Right lobe of liver (tissue), 6 donors: Measurements from ENCODE around the gene BICRA. TPM values are rescaled to one million over a fixed set of nuclear protein-coding genes. Genes with fewer than 3 reads are reported as not detected.

Source experiments
- ATAC-seq, 4 donors: fragments of 200-7000 bp; cut with Tn5 transposase; one replicate each; pipeline ENCODE4 v1.9.1; 2020; ENCODE audit warnings: mild to moderate bottlenecking in 4 of 4, moderate library complexity in 4 of 4
- DNase-seq, 3 donors: peaks; one replicate each; pipeline ENCODE4 v3.0.0-alpha.2; 2020
- H3K27ac ChIP-seq, 3 donors: fragments of 200-600 bp; one replicate each; pipeline ENCODE4 v1.8.0; 2022
- H3K27me3 ChIP-seq, 2 donors: fragments of 200-600 bp; one replicate each; pipeline ENCODE4 v1.8.0; 2022
- H3K36me3 ChIP-seq, 4 donors: fragments of 200-600 bp; sonication (generic) in 1 of 4; one replicate each; pipeline versions ENCODE4 v1.5.1 to v1.8.0; 2017 to 2022; ENCODE audit warnings: control low read depth in 1 of 4
- H3K4me1 ChIP-seq, 4 donors: fragments of 200-600 bp; sonication (generic) in 1 of 4; one replicate each; pipeline versions ENCODE4 v1.5.1 to v1.8.0; 2017 to 2022; ENCODE audit warnings: control low read depth in 1 of 4
- H3K4me3 ChIP-seq, 3 donors: fragments of 200-600 bp; one replicate each; pipeline ENCODE4 v1.8.0; 2022
- H3K9me3 ChIP-seq, 4 donors: fragments of 200-600 bp; sonication (generic) in 1 of 4; one replicate each; pipeline versions ENCODE4 v1.5.1 to v1.8.0; 2017 to 2022; ENCODE audit warnings: control low read depth in 1 of 4
- POLR2A ChIP-seq: fragments of 450-650 bp; IDR thresholded peaks from one replicate; pipeline ENCODE4 v1.6.1; 2017; ENCODE audit warnings: antibody characterized with exemption, mild to moderate bottlenecking
- WGBS: methylation state at CpG from one replicate; pipeline ENCODE4 v1.1.6; 2018; ENCODE audit warnings: low coverage, low lambda C conversion rate; ENCODE audit not compliant: insufficient coverage; ENCODE audit errors: missing lambda C conversion rate; 5-methylcytosine and 5-hydroxymethylcytosine counted together
- intact Hi-C, 2 donors: fragments of 100-400 bp; cut with DNase I; formaldehyde crosslinking; loops; one replicate each; pipeline versions ENCODE4 v1.11.2 to v1.14.1; 2022
- total RNA-seq, 6 experiments: library from RNA; depleted of rRNA in 2 of 6; stranded (reverse); fragments of >200 nt in 2 of 6; fragmentation: NEBNext Ultra II Directional in 3 of 6; extraction: Animal tissue kit (Norgen Biotek cat#: 25700) in 3 of 6; gene quantifications; one replicate each; pipeline versions ENCODE4 v1.1.0 to v1.2.4, GENCODE V29; 2016 to 2023
- TF ChIP-seq, protein P1 (sequence below), 4 donors: fragments of 200-600 bp in 3 of 4; fragments of 450-650 bp in 1 of 4; IDR thresholded peaks; one replicate each; pipeline versions ENCODE4 v1.5.1 to v1.8.0; 2016 to 2022; ENCODE audit warnings: antibody characterized with exemption in 4 of 4, mild to moderate bottlenecking in 2 of 4
- donor health status: DM: no; HTN: yes; CAD: no.
- donor health status: DM: no; HTN: no; CAD: no.
- donor health status: DM: no; HTN: no; CAD: no.
- donor health status: DM: no; HTN: yes; CAD: no.
- donor health status: DM: no; HTN: yes; CAD: no.

Gene BICRA
- total RNA-seq, 6 experiments from 2014 or later = 3.7 to 7.3 (median 6.4) TPM

DNA sequence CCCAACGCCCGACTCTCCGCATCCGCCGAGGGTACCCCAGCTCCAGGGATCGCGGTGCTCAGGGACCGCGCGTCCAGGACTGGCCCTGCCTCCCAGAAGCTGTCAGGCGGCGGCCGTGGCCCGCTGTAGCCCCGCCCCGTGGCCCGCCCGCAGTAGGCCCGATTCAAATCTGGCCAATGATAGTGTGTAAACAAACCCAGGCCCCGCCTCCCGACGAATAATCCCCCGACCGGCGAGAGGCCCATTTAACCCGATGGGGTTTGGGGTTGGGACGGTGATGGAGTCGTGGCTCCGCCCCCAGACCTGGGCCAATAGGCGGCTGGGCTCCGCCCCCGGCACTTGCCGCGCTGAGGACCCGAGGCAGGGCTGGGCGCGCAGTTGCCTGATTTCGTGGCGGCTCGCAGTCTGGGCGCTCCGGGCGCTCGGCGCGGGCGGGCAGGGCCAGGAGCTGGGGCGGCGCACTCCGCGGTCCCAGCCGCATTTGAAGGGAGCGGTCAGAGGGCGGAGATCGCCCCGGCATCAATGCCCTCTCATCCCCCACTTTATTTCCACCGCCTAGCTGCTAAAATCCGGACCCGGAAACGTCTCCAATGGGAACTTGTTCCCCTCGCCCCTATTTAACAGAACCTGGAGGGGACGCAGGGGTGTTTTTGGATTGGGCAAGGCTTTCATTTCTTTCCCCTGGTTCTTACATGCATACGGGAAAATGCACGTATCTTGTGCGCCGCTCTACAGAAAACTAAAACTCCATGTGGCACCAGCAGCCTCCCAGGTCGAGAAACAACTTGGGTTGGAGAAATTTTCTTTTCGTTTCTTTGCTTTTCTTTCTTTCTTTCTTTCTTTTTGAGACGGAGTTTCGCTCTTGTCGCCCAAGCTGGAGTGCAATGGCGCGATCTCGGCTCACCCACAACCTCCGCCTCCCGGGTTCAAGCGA is 8.4 kb upstream of the BICRA start:
- H3K27ac ChIP-seq = peak overlapping the region; percentile 55 to 95 (median 87)

DNA sequence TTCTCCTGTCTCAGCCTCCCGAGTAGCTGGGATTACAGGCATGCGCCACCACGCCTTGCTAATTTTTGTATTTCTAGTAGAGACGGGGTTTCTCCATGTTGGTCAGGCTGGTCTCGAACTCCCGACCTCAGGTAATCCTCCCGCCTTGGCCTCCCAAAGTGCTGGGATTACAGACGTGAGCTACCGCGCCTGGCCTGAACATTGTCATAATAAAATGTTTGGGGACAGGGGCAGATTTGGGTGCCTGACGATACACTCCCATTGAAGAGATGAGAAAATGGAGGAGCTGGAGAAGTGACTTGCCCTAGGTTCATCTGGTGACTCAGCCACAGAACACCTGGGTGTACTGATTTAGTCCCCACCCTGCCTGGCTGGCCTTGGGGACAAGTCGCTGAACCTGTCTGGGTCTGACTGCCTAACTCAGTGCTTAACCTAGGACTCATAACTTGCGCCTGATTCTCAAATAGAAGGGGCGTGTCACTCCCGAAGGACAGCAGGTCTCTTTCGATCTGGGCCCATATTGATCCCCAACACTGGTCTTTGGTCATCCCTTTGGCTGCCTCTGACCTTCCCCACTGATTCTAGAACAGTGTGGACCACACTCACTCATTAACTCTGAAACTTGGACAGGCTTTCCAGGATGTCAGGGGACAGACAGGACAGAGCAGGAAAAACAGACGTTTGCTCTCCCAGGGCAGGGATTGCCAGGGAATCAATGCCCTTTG is 7.6 kb upstream of the BICRA start:
- TF ChIP-seq, protein P1, sequence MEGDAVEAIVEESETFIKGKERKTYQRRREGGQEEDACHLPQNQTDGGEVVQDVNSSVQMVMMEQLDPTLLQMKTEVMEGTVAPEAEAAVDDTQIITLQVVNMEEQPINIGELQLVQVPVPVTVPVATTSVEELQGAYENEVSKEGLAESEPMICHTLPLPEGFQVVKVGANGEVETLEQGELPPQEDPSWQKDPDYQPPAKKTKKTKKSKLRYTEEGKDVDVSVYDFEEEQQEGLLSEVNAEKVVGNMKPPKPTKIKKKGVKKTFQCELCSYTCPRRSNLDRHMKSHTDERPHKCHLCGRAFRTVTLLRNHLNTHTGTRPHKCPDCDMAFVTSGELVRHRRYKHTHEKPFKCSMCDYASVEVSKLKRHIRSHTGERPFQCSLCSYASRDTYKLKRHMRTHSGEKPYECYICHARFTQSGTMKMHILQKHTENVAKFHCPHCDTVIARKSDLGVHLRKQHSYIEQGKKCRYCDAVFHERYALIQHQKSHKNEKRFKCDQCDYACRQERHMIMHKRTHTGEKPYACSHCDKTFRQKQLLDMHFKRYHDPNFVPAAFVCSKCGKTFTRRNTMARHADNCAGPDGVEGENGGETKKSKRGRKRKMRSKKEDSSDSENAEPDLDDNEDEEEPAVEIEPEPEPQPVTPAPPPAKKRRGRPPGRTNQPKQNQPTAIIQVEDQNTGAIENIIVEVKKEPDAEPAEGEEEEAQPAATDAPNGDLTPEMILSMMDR (IDR thresholded peaks at IDR 0.05) = no peak
- peak; percentile 39 for TF ChIP-seq POLR2A
- Histone ChIP-seq H3K9me3 (no peaks in the 10 kb centered on the region), H3K36me3 (no peaks in the 10 kb centered on the region), H3K4me1 (peaks cover 0 to 21% (median 2%) of the 10 kb centered on the region in 4 donors), H3K27ac (peak overlapping the region; percentile 55 to 95 (median 87)), H3K4me3 (peak overlapping the region; percentile 18 to 58 (median 48)), H3K27me3 (no peaks in the 10 kb centered on the region)
- ATAC-seq (peak; percentile 44 to 67 (median 58)), DNase-seq (peak; percentile 55 to 87 (median 68))
- 32% methylated on average over 10 of the region's 17 CpGs for WGBS
- intact Hi-C loops = no loop called here

More for the DNA sequence above, 8.4 kb upstream of the BICRA start:
- WGBS = 6% methylated on average over 45 of the region's 77 CpGs
- peak; percentile 92 to 96 (median 93) for ATAC-seq
- no peaks in the 10 kb centered on the region for H3K36me3 ChIP-seq
- H3K9me3 ChIP-seq = no peaks in the 10 kb centered on the region
- intact Hi-C loops = no loop called here
- TF ChIP-seq, protein P1 (IDR thresholded peaks at IDR 0.05) = no peak
- TF ChIP-seq POLR2A = peak; percentile 98
- H3K4me3 ChIP-seq = peak overlapping the region; percentile 18 to 58 (median 48)
- H3K4me1 ChIP-seq = peaks cover 0 to 17% (median under 1%) of the 10 kb centered on the region in 4 donors
- H3K27me3 ChIP-seq = no peaks in the 10 kb centered on the region
- peak; percentile 99 to 100 (median 100) for DNase-seq

DNA sequence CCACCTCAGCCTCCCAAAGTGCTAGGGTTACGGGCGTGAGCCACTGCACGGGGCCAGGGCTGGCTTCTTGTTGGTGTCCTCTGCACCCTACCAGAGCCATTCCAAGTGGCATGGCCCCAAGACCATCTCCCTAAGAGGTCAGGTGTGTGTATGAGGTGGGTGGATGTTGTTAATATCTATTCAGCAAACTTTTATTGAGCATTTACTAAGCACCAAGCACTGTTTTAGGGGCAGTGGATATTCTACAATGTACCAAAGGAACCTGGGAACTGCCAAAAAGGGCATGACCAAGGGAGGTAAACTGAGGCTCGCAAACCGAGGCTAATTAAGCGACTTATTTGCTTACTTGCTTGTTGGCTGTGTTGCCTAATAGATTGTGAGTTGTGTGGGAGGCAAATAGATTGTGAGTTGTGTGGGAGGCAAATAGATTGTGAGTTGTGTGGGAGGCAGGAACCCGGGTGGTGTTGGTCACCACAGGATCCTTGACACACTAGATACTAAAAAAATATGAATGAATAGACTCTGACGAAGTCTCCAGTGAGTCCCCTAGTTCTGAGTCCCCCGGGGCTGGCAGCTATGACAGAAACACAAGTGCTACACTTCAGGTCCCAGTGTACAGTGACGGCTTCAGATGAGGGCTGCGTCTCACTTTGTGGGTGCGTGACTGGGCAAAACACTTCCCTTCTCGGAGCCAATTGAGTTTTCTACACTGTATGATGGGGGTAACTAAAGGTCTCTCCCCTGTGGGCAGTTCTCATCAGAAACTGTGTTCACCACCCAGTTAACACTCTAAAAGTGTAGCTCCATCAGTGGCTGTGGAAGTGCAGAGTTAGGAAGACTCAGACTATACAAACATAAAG is 5.0 kb upstream of the BICRA start:
- H3K4me1 ChIP-seq = peaks cover 0 to 21% (median 2%) of the 10 kb centered on the region in 4 donors
- DNase-seq (no peak), ATAC-seq (no peak)
- intact Hi-C loops = no loop called here
- H3K9me3 ChIP-seq = no peaks in the 10 kb centered on the region
- H3K36me3 ChIP-seq = no peaks in the 10 kb centered on the region
- no peak overlapping the region for H3K27ac ChIP-seq
- TF ChIP-seq, protein P1 (IDR thresholded peaks at IDR 0.05) = no peak
- TF ChIP-seq POLR2A = no peak
- no peak overlapping the region for H3K4me3 ChIP-seq
- H3K27me3 ChIP-seq = no peaks in the 10 kb centered on the region
- WGBS = 49% methylated on average over 12 of the region's 13 CpGs

DNA sequence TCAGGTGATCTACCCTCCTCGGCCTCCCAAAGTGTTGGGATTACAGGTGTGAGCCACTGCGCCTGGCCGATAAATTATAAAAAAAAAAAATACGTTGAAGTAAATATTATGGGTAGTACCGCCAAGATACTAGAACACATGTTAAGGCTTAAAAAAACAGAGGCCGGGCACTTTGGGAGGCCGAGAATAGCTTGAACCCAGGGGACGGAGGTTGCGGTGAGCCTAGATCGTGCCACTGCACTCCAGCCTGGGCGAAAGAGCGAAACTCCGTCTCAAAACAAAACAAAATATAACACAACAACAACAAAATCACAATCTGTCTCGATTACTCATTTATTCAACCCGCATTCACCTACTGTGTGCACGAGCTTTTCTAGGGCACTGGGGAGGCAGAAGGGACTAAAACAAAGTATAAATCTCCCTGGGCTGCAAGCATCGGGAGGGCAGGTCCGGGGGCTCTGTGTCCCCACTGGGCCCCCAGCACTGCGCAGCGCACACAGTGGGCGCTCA is 1.3 kb upstream of the BICRA start:
- H3K4me1 ChIP-seq = peaks cover 0 to 22% (median 8%) of the 10 kb centered on the region in 4 donors
- DNase-seq = no peak
- intact Hi-C loops = no loop called here
- no peak for ATAC-seq
- H3K9me3 ChIP-seq = no peaks in the 10 kb centered on the region
- H3K36me3 ChIP-seq = no peaks in the 10 kb centered on the region
- peak overlapping the region; percentile 97 to 99 (median 98) for H3K27ac ChIP-seq
- H3K27me3 ChIP-seq = no peaks in the 10 kb centered on the region
- 19% methylated on average over 18 of the region's 21 CpGs for WGBS
- peak overlapping the region; percentile 99 for H3K4me3 ChIP-seq
- TF ChIP-seq POLR2A = no peak
- TF ChIP-seq, protein P1 (IDR thresholded peaks at IDR 0.05) = no peak
